Muscle layer of colon (tissue), 2 donors: Measurements from ENCODE around the gene RTN4R.
"Not testable (repeated sequence)": the region's sequence is repeated elsewhere in the genome, so short reads cannot be mapped to it uniquely, and the experiment has no call there.

Experiments used
- H3K27ac ChIP-seq: one replicate; pipeline ENCODE4 v1.7.0; 2013; ENCODE audit warnings: low read depth, mild to moderate bottlenecking, low read length, moderate library complexity
- H3K27me3 ChIP-seq, 2 donors: one replicate each; pipeline ENCODE4 v1.7.0; 2013; ENCODE audit warnings: low read length in 2 of 2, mild to moderate bottlenecking in 2 of 2; ENCODE audit not compliant: insufficient read depth in 2 of 2, control insufficient read depth in 1 of 2
- H3K36me3 ChIP-seq: one replicate; pipeline ENCODE4 v1.7.0; 2013; ENCODE audit warnings: mild to moderate bottlenecking, low read length; ENCODE audit not compliant: insufficient read depth
- H3K4me1 ChIP-seq: one replicate; pipeline ENCODE4 v1.7.0; 2013; ENCODE audit warnings: mild to moderate bottlenecking, low read length; ENCODE audit not compliant: insufficient read depth
- H3K4me3 ChIP-seq, 2 donors: one replicate each; pipeline ENCODE4 v1.7.0; 2013; ENCODE audit warnings: low read length in 2 of 2, low read depth in 1 of 2, mild to moderate bottlenecking in 1 of 2, moderate library complexity in 1 of 2
- H3K9ac ChIP-seq: one replicate; pipeline ENCODE4 v1.7.0; 2013; ENCODE audit warnings: low read length
- H3K9me3 ChIP-seq: one replicate; pipeline ENCODE4 v1.7.0; 2013; ENCODE audit warnings: mild to moderate bottlenecking, low read length
- donor health status: abdominal sarcoma.
- donor health status: Adenocarcinoma of cecum.

Gene RTN4R

DNA sequence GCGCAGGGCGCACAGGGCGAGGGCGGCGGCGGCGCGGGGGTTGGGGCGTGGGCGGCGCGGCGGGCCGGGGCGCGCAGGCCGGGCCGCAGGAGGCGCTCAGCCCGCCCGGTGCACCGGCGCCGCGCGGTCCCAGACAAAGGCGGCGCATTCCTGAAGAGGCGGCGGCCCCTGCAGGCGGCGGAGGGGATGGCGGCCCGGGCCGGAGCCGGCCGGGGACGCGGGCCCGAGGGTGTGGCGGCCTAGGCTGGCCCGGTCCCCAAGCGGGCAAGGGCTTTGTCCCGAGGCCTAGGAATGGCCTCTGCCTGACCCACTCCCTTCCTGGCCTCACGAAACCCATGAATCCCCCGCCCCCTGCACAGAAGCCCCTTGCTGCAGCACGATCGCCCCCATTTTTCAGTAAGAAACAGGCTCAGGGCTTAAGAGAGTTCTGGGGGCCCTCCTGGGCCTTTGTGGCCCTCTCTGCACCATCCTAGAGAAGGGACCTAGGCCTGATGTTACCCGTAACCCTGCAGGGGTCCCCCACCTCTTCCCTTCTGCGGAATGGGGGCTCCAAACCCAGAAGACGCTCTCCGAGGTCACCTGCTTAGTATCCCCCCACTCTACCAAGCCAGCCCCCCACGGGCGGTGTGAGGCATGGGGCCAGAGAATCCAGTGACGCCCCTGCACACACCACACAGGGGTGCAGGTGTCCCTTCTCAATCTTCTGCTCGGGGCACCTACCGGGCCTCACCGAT, at the start of gene RTN4R:
Gene RTN4R (minus strand): TSS at position 40 of the 734 bp plus-strand sequence. CDS start 226 bp downstream, outside the sequence.
- peaks cover 0 to 9% of the 10 kb centered on the region in 2 donors for H3K27me3 ChIP-seq
- H3K36me3 ChIP-seq: no peaks in the 10 kb centered on the region
- H3K27ac ChIP-seq: no peak within 1 kb of the TSS
- H3K4me1 ChIP-seq: no peaks in the 10 kb centered on the region
- no peak within 1 kb of the TSS for H3K9ac ChIP-seq
- no peak within 1 kb of the TSS for H3K4me3 ChIP-seq
- no peaks in the 10 kb centered on the region for H3K9me3 ChIP-seq

DNA sequence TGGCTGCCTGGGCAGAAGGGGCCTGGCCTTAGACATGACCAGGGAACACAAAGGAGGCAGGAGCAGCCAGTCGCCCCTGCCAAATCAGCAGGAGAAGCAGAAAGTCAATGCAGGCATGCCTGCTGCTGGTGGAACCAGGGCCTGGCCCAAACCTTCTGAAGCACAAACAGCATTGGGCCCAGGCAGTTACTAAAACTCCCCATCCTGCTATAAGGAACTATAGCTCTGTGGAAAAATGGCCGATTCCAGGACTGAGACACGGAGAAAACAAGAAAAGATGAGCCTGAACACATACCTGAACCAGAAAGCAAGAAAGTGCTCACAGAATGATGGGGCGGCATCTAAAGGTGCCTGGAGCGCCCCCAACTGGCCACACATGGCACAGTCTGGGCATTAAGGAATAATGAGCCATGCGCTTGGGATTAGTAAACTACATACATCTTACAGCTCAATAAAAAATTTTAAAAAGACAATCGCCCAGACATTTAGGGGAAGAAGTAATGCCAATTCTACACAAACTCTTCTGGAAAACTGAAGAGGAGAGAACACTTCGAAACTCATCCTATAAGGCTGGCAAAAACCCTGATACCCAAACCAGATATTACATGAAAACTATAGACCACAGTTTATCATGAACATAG, 49.4 kb upstream of the RTN4R start:
- H3K27ac ChIP-seq, H3K27me3 ChIP-seq, H3K36me3 ChIP-seq, H3K9me3 ChIP-seq, H3K9ac ChIP-seq, H3K4me3 ChIP-seq: not testable (repeated sequence)
- peaks cover 23% of the 10 kb centered on the region for H3K4me1 ChIP-seq

DNA sequence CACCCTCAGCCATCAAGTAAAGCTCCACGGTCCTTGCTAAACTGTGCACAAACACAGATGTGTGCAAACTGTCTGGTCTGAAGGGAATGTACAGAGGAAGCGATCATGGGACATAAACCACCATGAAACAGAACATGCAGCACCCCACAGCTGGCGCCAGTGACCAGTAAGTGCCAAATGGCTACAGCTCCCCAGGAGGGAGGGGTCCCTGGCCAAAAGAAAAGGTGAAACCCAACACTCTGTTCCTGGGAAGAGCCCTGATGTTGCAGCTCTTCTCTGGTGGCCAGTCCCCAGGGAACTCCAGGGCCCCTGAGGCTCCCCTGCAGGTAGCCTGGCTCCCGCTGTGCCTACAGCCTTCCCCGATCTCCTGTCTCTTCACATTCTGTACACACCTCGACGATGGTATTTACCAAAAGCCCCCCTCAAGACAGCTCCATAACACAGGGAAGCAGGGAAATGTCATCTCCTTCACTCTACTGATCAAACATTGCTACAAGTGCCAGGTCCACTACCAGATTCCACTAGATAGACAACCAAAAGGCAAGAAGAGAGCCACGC, 48.8 kb upstream of the RTN4R start:
- Histone ChIP-seq H3K9me3 (no peaks in the 10 kb centered on the region), H3K27ac (no peak overlapping the region), H3K4me1 (peaks cover 23% of the 10 kb centered on the region), H3K9ac (no peak overlapping the region), H3K4me3 (no peak overlapping the region), H3K36me3 (no peaks in the 10 kb centered on the region), H3K27me3 (no peaks in the 10 kb centered on the region)

DNA sequence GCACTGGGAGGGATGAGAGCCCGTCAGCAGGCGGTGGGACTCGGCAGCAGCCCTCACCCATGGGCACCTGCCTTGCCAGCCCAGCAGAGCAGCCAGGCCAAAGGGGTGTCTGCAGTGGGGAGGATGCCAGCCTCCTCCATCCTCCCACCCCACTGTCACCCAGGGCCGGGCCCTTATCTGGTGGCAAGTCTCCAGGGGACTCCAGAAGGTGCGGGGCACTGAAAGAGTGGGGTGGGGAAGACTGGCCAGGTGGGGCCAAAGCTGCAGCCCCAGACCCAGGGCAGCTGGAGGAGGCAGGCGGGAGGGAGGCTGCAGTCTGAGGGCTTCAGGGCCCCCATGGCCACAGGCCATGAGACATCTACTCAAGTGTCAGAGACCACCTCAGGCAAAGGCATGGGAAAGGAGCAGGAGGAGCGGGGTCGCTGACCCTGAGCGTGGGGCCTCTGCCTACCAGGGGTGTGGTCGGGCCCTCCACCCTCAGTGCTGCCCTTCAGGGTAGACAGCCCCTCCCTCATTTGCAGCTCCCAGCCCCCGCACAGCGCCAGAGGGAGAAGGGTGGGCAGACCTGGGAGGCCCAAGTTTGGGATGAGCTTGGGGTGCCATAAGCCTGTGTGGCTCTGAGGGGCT, 48.2 kb upstream of the RTN4R start:
- Histone ChIP-seq H3K9ac (no peak overlapping the region), H3K27ac (no peak overlapping the region), H3K27me3 (no peaks in the 10 kb centered on the region), H3K4me3 (no peak overlapping the region), H3K36me3 (no peaks in the 10 kb centered on the region), H3K9me3 (no peaks in the 10 kb centered on the region), H3K4me1 (peaks cover 23% of the 10 kb centered on the region)

DNA sequence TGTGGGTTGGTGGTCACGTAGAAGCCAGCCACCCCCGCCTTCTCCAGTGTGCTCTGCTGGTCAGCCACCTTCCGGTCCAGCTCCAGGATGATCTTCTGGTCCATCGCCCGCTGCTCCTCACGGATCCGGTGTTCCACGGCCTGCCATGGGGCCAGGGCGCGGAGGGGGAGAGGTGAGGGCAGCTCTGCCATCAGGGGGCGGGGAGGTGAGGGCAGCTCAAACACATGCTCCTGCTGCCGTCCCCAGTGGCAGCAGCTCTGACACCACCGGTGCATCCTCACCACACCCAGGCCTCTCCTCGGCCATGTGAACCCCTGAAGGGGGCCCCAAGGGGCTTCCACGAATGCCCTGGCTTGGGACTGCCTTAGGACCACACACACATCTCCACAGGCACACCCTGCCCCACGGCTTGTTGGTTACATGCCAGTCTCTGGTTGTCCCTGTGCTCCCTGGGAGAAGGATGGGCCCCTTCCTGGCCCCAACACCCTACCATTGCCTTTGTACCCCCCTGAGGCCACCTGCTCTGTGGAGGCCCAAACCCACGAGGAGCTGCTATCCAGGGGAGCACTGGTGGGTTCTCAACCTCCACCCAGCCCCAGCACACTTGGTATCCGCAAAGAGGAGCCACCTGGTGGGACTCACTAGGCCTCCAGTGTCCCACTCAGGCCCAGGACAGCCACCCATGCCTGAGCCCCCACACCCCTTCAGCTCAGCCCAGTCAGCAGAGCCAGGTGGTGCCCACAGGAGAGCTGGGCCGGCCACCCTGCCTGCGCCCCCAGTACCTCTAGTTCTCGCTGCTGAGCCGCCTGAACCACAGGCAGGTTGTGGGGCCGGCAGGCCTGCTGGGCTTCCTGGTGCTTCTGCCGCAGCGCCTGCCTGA, 47.5 kb upstream of the RTN4R start:
- H3K9ac ChIP-seq: no peak overlapping the region
- H3K4me1 ChIP-seq: peaks cover 18% of the 10 kb centered on the region
- H3K27me3 ChIP-seq: no peaks in the 10 kb centered on the region
- no peak overlapping the region for H3K27ac ChIP-seq
- H3K4me3 ChIP-seq: no peak overlapping the region
- no peaks in the 10 kb centered on the region for H3K36me3 ChIP-seq
- no peaks in the 10 kb centered on the region for H3K9me3 ChIP-seq

DNA sequence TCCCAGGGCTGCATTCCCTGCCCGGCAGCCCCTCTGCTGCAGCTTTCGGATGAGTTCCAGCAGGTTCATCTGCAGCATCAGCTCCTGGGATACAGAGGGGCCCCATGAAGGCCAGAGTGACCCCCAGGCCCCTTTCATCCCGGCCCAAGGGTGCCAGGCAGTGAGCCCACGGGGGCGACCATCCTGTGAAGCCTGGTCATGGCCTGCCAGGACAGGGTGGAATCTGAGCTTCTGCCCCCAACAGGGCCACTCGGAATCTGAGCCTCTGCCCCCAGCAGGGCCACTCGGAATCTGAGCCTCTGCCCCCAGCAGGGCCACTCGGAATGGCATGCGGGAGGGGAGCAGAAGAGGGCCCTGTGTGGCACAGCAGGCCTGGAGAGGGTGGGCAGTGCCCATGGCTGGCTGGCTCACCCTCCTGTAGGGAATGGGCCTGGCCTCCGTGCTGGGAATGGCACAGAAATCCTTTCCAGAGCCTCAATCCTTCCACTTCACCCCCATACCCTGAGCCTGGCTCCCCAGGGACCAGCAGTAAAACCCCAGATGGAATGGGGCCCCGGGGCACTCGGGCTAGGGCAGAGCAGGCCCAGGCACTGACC, 46.7 kb upstream of the RTN4R start:
- H3K4me1 ChIP-seq: peaks cover 18% of the 10 kb centered on the region
- H3K9ac ChIP-seq, H3K27me3 ChIP-seq, H3K27ac ChIP-seq, H3K9me3 ChIP-seq, H3K4me3 ChIP-seq, H3K36me3 ChIP-seq: not testable (repeated sequence)

DNA sequence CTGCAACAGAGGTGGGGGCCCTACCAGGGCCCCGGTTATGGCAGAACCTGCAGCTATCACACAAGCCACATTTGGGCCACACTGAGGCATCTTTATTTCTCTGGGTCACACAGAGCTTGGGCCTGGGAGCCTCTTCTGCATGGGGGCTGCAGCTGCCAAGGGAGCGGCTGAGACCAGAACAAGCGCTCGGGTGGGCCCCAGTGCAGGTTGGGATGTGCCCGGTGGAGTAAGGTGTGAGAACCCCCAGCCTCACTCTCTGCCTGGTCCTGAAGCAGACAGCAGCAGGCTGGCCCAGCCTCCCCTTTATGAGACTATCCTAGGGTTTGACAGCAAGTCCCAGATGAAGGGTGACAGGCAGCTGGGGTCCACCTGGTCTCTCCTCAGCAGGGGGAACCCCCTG, 46.1 kb upstream of the RTN4R start:
- H3K4me1 ChIP-seq: peaks cover 18% of the 10 kb centered on the region

DNA sequence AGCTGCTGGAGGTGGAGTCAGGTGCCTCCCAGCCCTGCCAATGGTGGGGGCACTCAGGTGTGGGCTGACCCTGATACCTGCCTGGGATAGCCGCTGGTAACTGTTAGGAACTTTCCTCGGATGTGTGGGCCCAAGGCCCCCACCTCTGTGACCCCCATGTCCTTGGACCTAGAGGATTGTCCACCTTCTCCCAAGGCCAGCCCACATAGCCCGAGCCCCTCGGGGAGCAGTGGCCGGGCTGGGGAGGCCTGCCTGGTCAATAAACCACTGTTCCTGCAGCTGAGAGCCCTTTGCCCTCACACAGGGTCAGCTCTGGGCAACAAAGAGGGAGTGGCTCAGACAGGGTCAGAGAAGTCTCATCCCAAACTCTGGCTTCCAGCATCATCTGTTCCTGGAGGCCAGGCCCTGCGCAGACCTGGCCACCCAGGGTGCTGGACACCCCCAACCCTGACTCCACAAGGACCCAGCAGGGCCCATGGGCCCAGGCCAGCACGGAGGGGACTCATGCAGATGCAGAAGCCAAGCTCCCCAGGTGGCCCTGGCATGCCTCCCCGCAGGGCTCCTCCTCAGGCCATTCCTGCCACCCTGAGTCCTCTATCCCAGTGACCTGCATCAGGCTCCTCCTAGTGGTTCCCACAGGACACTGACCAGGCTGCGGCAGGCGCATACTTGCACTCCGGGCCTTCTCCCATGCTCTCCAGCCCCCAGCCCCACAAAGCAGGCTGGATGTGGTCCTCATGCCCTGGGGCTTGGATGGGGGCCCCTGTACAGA, 45.4 kb upstream of the RTN4R start:
- H3K4me1 ChIP-seq: peaks cover 11% of the 10 kb centered on the region
- H3K9ac ChIP-seq, H3K27me3 ChIP-seq, H3K9me3 ChIP-seq, H3K4me3 ChIP-seq, H3K36me3 ChIP-seq, H3K27ac ChIP-seq: not testable (repeated sequence)

More for the DNA sequence above, 46.1 kb upstream of the RTN4R start:
- H3K36me3 ChIP-seq, H3K27ac ChIP-seq, H3K4me3 ChIP-seq, H3K9ac ChIP-seq, H3K27me3 ChIP-seq, H3K9me3 ChIP-seq: not testable (repeated sequence)

DNA sequence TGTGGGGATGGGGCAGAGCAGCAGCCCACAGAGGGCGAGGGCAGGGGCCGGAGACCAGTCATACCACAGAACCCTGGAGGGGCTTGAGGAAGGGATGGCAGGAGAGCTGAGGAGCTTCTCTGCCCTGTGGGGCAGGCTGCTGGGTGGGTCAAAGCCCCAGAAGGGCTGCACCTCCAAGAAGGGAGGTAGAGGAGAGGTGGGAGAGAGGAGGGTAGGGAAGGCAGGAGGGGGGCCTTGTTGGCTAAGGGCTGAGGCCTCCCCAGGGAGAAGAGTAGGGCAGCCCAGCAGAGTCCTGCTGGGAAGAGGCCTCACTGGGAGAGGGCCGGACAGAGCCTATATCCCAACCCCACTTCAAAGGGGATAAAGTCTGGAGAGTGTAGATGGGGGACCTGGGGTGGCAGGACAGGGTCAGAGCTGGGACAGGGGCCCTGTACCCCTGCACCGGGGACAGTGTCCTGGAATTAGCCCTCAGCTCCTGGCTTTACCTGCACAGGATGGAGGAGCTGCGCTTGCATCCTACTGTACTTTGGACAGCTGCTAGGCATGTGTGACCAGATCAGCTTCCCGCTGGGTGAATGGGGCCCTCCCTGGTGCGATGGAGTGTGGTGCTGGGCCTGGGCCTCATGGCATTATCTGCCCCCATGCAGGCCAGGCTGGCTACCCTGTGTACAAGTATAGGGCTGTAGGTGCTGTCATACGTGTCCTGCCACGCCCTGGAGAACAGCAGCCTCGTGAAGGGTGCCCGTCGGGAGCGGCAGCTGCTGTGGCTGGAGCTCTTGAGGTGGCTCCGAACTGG, 44.5 kb upstream of the RTN4R start:
- H3K4me3 ChIP-seq: no peak overlapping the region
- peaks cover 2% of the 10 kb centered on the region for H3K4me1 ChIP-seq
- no peak overlapping the region for H3K9ac ChIP-seq
- no peak overlapping the region for H3K27ac ChIP-seq
- no peaks in the 10 kb centered on the region for H3K9me3 ChIP-seq
- no peaks in the 10 kb centered on the region for H3K27me3 ChIP-seq
- no peaks in the 10 kb centered on the region for H3K36me3 ChIP-seq
